Left ventricle myocardium superior (tissue), 1 donor: ENCODE measurements around the gene RFX8. TPM values are rescaled to one million over a fixed set of nuclear protein-coding genes. Genes with fewer than 3 reads are reported as not detected.

ENCODE experiments used
- ATAC-seq: fragments of 200-7000 bp; cut with Tn5 transposase; one replicate; pipeline ENCODE4 v1.9.1; 2020; ENCODE audit warnings: mild to moderate bottlenecking, moderate library complexity
- DNase-seq: peaks from one replicate; pipeline ENCODE4 v3.0.0-alpha.2; 2020
- intact Hi-C: fragments of 100-400 bp; cut with micrococcal nuclease; formaldehyde crosslinking; loops from one replicate; pipeline ENCODE4 v1.11.0; 2022
- total RNA-seq: library from RNA; stranded (reverse); fragmentation: NEBNext Ultra II Directional; extraction: Animal tissue kit (Norgen Biotek cat#: 25700); gene quantifications from one replicate; pipeline ENCODE4 v1.2.1, GENCODE V29; 2021
- donor health status: DM: no; HTN: yes; CAD: no; lungs with severe emphysema.

RFX8 gene
- total RNA-seq, 1 donor from 2014 or later: not detected

GRCh38 chr2:101398116-101398821, 76.6 kb downstream of the RFX8 start:
- intact Hi-C loops: no loop called here
- ATAC-seq (no peak), DNase-seq (no peak)

GRCh38 chr2:101396316-101396717, 78.6 kb downstream of the RFX8 start:
- intact Hi-C loops: no loop called here
- ATAC-seq (no peak), DNase-seq (no peak)

- ATAC-seq: no peak
- no peak for DNase-seq
- intact Hi-C loops: no loop called here
These were observed 79.2 kb downstream of the RFX8 start for GRCh38 chr2:101395545-101396315.

GRCh38 chr2:101388232-101388631, 86.7 kb downstream of the RFX8 start:
- intact Hi-C loops: no loop called here
- ATAC-seq (no peak), DNase-seq (no peak)

GRCh38 chr2:101387151-101387834, 87.6 kb downstream of the RFX8 start, which contains the start of gene CREG2:
Gene CREG2 (minus strand): TSS chr2:101387503. CDS start chr2:101387457, 46 bp downstream.
- intact Hi-C loops: no loop called here
- DNase-seq (peak; percentile 86), ATAC-seq (peak; percentile 98)

GRCh38 chr2:101386599-101387150, 88.2 kb downstream of the RFX8 start:
- DNase-seq (no peak), ATAC-seq (peak; percentile 12)
- intact Hi-C loops: no loop called here

- DNase-seq (no peak), ATAC-seq (no peak)
- intact Hi-C loops: no loop called here
These were observed 91.8 kb downstream of the RFX8 start for GRCh38 chr2:101383016-101383541.

GRCh38 chr2:101382442-101382841, 92.5 kb downstream of the RFX8 start:
- ATAC-seq: no peak
- intact Hi-C loops: no loop called here

GRCh38 chr2:101380376-101380775, 94.5 kb downstream of the RFX8 start:
- DNase-seq: peak; percentile 59
- ATAC-seq: peak; percentile 94
- intact Hi-C loops: no loop called here

More at GRCh38 chr2:101382442-101382841, 92.5 kb downstream of the RFX8 start:
- no peak for DNase-seq

- intact Hi-C loops: no loop called here
- DNase-seq: no peak
- no peak for ATAC-seq
These were observed 95.8 kb downstream of the RFX8 start for GRCh38 chr2:101379091-101379490.

- intact Hi-C loops: no loop called here
- ATAC-seq: peak; percentile 77
These were observed 99.3 kb downstream of the RFX8 start for GRCh38 chr2:101375653-101376052.

GRCh38 chr2:101374821-101375561, 99.9 kb downstream of the RFX8 start:
- DNase-seq: no peak
- intact Hi-C loops: no loop called here
- no peak for ATAC-seq

More at GRCh38 chr2:101375653-101376052, 99.3 kb downstream of the RFX8 start:
- DNase-seq: no peak

GRCh38 chr2:101372792-101373191, 102.1 kb downstream of the RFX8 start:
- no peak for DNase-seq
- no peak for ATAC-seq
- intact Hi-C loops: no loop called here

GRCh38 chr2:101371636-101372035, 103.3 kb downstream of the RFX8 start:
- intact Hi-C loops: no loop called here
- ATAC-seq (no peak), DNase-seq (no peak)

- DNase-seq (no peak), ATAC-seq (no peak)
- intact Hi-C loops: no loop called here
These were observed 105.8 kb downstream of the RFX8 start for GRCh38 chr2:101369100-101369499.

- DNase-seq (no peak), ATAC-seq (no peak)
- intact Hi-C loops: no loop called here
These were observed 106.5 kb downstream of the RFX8 start for GRCh38 chr2:101368376-101368775.

GRCh38 chr2:101367508-101367907, 107.4 kb downstream of the RFX8 start:
- intact Hi-C loops: no loop called here
- DNase-seq (no peak), ATAC-seq (no peak)

GRCh38 chr2:101364878-101365277, 110.0 kb downstream of the RFX8 start:
- DNase-seq (no peak), ATAC-seq (no peak)
- intact Hi-C loops: no loop called here

- ATAC-seq: no peak
- DNase-seq: no peak
- intact Hi-C loops: no loop called here
These were observed 112.1 kb downstream of the RFX8 start for GRCh38 chr2:101362777-101363176.
